ENCODE measurements around the gene MEF2D.

Gene MEF2D

GRCh38 chr1:156490401-156491032 is 10.1 kb downstream of the MEF2D start:
- no peak for TF ChIP-seq SUZ12 (IDR thresholded peaks at IDR 0.05; ENCODE audit: extremely low read depth, insufficient read depth, insufficient read length)
- no peak for TF ChIP-seq YY1 (IDR thresholded peaks at IDR 0.05; ENCODE audit: insufficient read depth, insufficient read length)
- no peak for TF ChIP-seq ZNF274 (IDR thresholded peaks at IDR 0.05; ENCODE audit: low read depth, low read length)
- Histone ChIP-seq H3K4me3 (ENCODE audit: insufficient read length, low read depth) (peak overlapping the region; percentile 3), H3K9ac (ENCODE audit: insufficient read length, low read depth) (peak overlapping the region; percentile 63), H3K4me1 (ENCODE audit: insufficient read depth, insufficient read length) (peaks cover 47% of the 10 kb centered on the region), H3K9me3 (ENCODE audit: insufficient read depth, low read length) (no peaks in the 10 kb centered on the region), H3K36me3 (ENCODE audit: insufficient read depth, insufficient read length, low read length) (peaks cover 8% of the 10 kb centered on the region), H3K27me3 (ENCODE audit: insufficient read depth, insufficient read length) (no peaks in the 10 kb centered on the region)
- DNase-seq (ENCODE audit: low read depth, low spot score): no peak

- H3K9ac ChIP-seq (ENCODE audit: insufficient read length, low read depth): peak overlapping the region; percentile 63
- no peak for DNase-seq (ENCODE audit: low read depth, low spot score)
- TF ChIP-seq ZNF274 (IDR thresholded peaks at IDR 0.05; ENCODE audit: low read depth, low read length) (no peak), YY1 (IDR thresholded peaks at IDR 0.05; ENCODE audit: insufficient read depth, insufficient read length) (no peak), SUZ12 (IDR thresholded peaks at IDR 0.05; ENCODE audit: extremely low read depth, insufficient read depth, insufficient read length) (no peak)
Measured at GRCh38 chr1:156489935-156490293, 10.7 kb downstream of the MEF2D start.

GRCh38 chr1:156489166-156489934 is 11.2 kb downstream of the MEF2D start:
- H3K4me3 ChIP-seq (ENCODE audit: insufficient read length, low read depth): peak overlapping the region; percentile 3
- no peak for TF ChIP-seq YY1 (IDR thresholded peaks at IDR 0.05; ENCODE audit: insufficient read depth, insufficient read length)
- TF ChIP-seq SUZ12 (IDR thresholded peaks at IDR 0.05; ENCODE audit: extremely low read depth, insufficient read depth, insufficient read length): no peak
- TF ChIP-seq ZNF274 (IDR thresholded peaks at IDR 0.05; ENCODE audit: low read depth, low read length): no peak
- peak overlapping the region; percentile 63 for H3K9ac ChIP-seq (ENCODE audit: insufficient read length, low read depth)
- DNase-seq (ENCODE audit: low read depth, low spot score): no peak
- no peaks in the 10 kb centered on the region for H3K36me3 ChIP-seq (ENCODE audit: insufficient read depth, insufficient read length, low read length)
- no peaks in the 10 kb centered on the region for H3K9me3 ChIP-seq (ENCODE audit: insufficient read depth, low read length)
- H3K27me3 ChIP-seq (ENCODE audit: insufficient read depth, insufficient read length): no peaks in the 10 kb centered on the region
- H3K4me1 ChIP-seq (ENCODE audit: insufficient read depth, insufficient read length): peaks cover 44% of the 10 kb centered on the region

More at GRCh38 chr1:156489935-156490293, 10.7 kb downstream of the MEF2D start:
- no peaks in the 10 kb centered on the region for H3K9me3 ChIP-seq (ENCODE audit: insufficient read depth, low read length)
- peak overlapping the region; percentile 3 for H3K4me3 ChIP-seq (ENCODE audit: insufficient read length, low read depth)
- H3K27me3 ChIP-seq (ENCODE audit: insufficient read depth, insufficient read length): no peaks in the 10 kb centered on the region
- H3K36me3 ChIP-seq (ENCODE audit: insufficient read depth, insufficient read length, low read length): peaks cover 4% of the 10 kb centered on the region
- peaks cover 44% of the 10 kb centered on the region for H3K4me1 ChIP-seq (ENCODE audit: insufficient read depth, insufficient read length)

GRCh38 chr1:156488566-156489165 is 11.9 kb downstream of the MEF2D start:
- Histone ChIP-seq H3K4me3 (ENCODE audit: insufficient read length, low read depth) (no peak overlapping the region), H3K4me1 (ENCODE audit: insufficient read depth, insufficient read length) (peaks cover 44% of the 10 kb centered on the region), H3K27me3 (ENCODE audit: insufficient read depth, insufficient read length) (no peaks in the 10 kb centered on the region), H3K9ac (ENCODE audit: insufficient read length, low read depth) (peak overlapping the region; percentile 27), H3K36me3 (ENCODE audit: insufficient read depth, insufficient read length, low read length) (peaks cover 1% of the 10 kb centered on the region), H3K9me3 (ENCODE audit: insufficient read depth, low read length) (no peaks in the 10 kb centered on the region)
- no peak for DNase-seq (ENCODE audit: low read depth, low spot score)
- TF ChIP-seq ZNF274 (IDR thresholded peaks at IDR 0.05; ENCODE audit: low read depth, low read length) (no peak), SUZ12 (IDR thresholded peaks at IDR 0.05; ENCODE audit: extremely low read depth, insufficient read depth, insufficient read length) (no peak), YY1 (IDR thresholded peaks at IDR 0.05; ENCODE audit: insufficient read depth, insufficient read length) (no peak)

- Histone ChIP-seq H3K36me3 (ENCODE audit: insufficient read depth, insufficient read length, low read length) (peaks cover 9% of the 10 kb centered on the region), H3K4me1 (ENCODE audit: insufficient read depth, insufficient read length) (peaks cover 39% of the 10 kb centered on the region), H3K4me3 (ENCODE audit: insufficient read length, low read depth) (no peak overlapping the region), H3K27me3 (ENCODE audit: insufficient read depth, insufficient read length) (no peaks in the 10 kb centered on the region), H3K9ac (ENCODE audit: insufficient read length, low read depth) (no peak overlapping the region), H3K9me3 (ENCODE audit: insufficient read depth, low read length) (no peaks in the 10 kb centered on the region)
- TF ChIP-seq ZNF274 (IDR thresholded peaks at IDR 0.05; ENCODE audit: low read depth, low read length) (no peak), SUZ12 (IDR thresholded peaks at IDR 0.05; ENCODE audit: extremely low read depth, insufficient read depth, insufficient read length) (no peak), YY1 (IDR thresholded peaks at IDR 0.05; ENCODE audit: insufficient read depth, insufficient read length) (no peak)
- DNase-seq (ENCODE audit: low read depth, low spot score): no peak
Measured at GRCh38 chr1:156487862-156488261, 12.7 kb downstream of the MEF2D start.

GRCh38 chr1:156486421-156487344 is 13.9 kb downstream of the MEF2D start:
- no peaks in the 10 kb centered on the region for H3K27me3 ChIP-seq (ENCODE audit: insufficient read depth, insufficient read length)
- no peak overlapping the region for H3K4me3 ChIP-seq (ENCODE audit: insufficient read length, low read depth)
- TF ChIP-seq ZNF274 (IDR thresholded peaks at IDR 0.05; ENCODE audit: low read depth, low read length) (no peak), SUZ12 (IDR thresholded peaks at IDR 0.05; ENCODE audit: extremely low read depth, insufficient read depth, insufficient read length) (no peak), YY1 (IDR thresholded peaks at IDR 0.05; ENCODE audit: insufficient read depth, insufficient read length) (no peak)
- no peaks in the 10 kb centered on the region for H3K9me3 ChIP-seq (ENCODE audit: insufficient read depth, low read length)
- H3K4me1 ChIP-seq (ENCODE audit: insufficient read depth, insufficient read length): peaks cover 34% of the 10 kb centered on the region
- no peak overlapping the region for H3K9ac ChIP-seq (ENCODE audit: insufficient read length, low read depth)
- DNase-seq (ENCODE audit: low read depth, low spot score): no peak
- peaks cover 21% of the 10 kb centered on the region for H3K36me3 ChIP-seq (ENCODE audit: insufficient read depth, insufficient read length, low read length)

Data from NT2/D1 (cell line).